K562 (cell line): ENCODE results near the gene DEGS1. TPM values are rescaled to one million over a fixed set of nuclear protein-coding genes. Genes with fewer than 3 reads are reported as not detected.

Experiments used
- ARNT ChIP-seq, 2 experiments: fragments of 450-650 bp; IDR thresholded peaks; 2 replicates each; pipeline ENCODE4 v1.6.1; 2016; ENCODE audit warnings: mild to moderate bottlenecking in 1 of 2
- ASH1L ChIP-seq: fragments of 450-650 bp; IDR thresholded peaks from 2 replicates; pipeline ENCODE4 v1.6.1; 2018; ENCODE audit warnings: borderline replicate concordance, mild to moderate bottlenecking, low read depth; ENCODE audit not compliant: partially characterized antibody
- C11orf30 ChIP-seq: fragments of 450-650 bp; IDR thresholded peaks from 2 replicates; pipeline ENCODE4 v1.6.1; 2016; ENCODE audit warnings: low read depth, mild to moderate bottlenecking
- CBX5 ChIP-seq: IDR thresholded peaks from 2 replicates; pipeline ENCODE4 v1.6.1; 2014; ENCODE audit warnings: low read depth, borderline replicate concordance
- CLOCK ChIP-seq: fragments of 250-450 bp; sonication (Bioruptor Pico); IDR thresholded peaks from 2 replicates; pipeline ENCODE4 v1.4.0; 2020; ENCODE audit warnings: mild to moderate bottlenecking, moderate library complexity, borderline replicate concordance
- FOSL1 ChIP-seq: fragments of 200-800 bp; sonication (Bioruptor generic); conservative IDR thresholded peaks from 2 replicates; pipeline ENCODE4 v1.6.1; 2016; ENCODE audit warnings: missing genetic modification characterization, missing compliant biosample characterization
- FOXO4 ChIP-seq: fragments of 450-650 bp; formaldehyde crosslinking; IDR thresholded peaks from 2 replicates; pipeline ENCODE4 v1.4.0; 2020; ENCODE audit warnings: mild to moderate bottlenecking, moderate library complexity
- GATAD2B ChIP-seq: fragments of 450-650 bp; IDR thresholded peaks from 2 replicates; pipeline ENCODE4 v1.6.1; 2017; ENCODE audit warnings: mild to moderate bottlenecking, borderline replicate concordance
- ILF3 ChIP-seq: fragments of 450-650 bp; IDR thresholded peaks from 2 replicates; pipeline ENCODE4 v1.6.1; 2018; ENCODE audit warnings: antibody characterized with exemption, mild to moderate bottlenecking, moderate library complexity, borderline replicate concordance
- MEF2D ChIP-seq: conservative IDR thresholded peaks from 2 replicates; pipeline ENCODE4 v1.6.1; 2016; ENCODE audit warnings: low read depth, missing genetic modification characterization, missing compliant biosample characterization
- PHF8 ChIP-seq: fragments of 200-600 bp; sonication (generic); IDR thresholded peaks from 2 replicates; pipeline ENCODE4 v1.6.1; 2012; ENCODE audit warnings: mixed run types, mild to moderate bottlenecking, inconsistent platforms, low read length, moderate library complexity, borderline replicate concordance
- POLR2G ChIP-seq: fragments of 200-400 bp; formaldehyde crosslinking; IDR thresholded peaks from 2 replicates; pipeline ENCODE4 v1.6.1; 2017; ENCODE audit warnings: low read depth, mild to moderate bottlenecking, antibody characterized with exemption, low read length, moderate library complexity
- RNF2 ChIP-seq: sonication (generic); IDR thresholded peaks from 2 replicates; pipeline ENCODE4 v1.6.1; 2016
- SMAD3 ChIP-seq: fragments of 450-650 bp; formaldehyde crosslinking; conservative IDR thresholded peaks from 2 replicates; pipeline ENCODE4 v1.4.0; 2020; ENCODE audit warnings: mild to moderate bottlenecking
- SNIP1 ChIP-seq: fragments of 450-650 bp; IDR thresholded peaks from 2 replicates; pipeline ENCODE4 v1.7.1; 2017; ENCODE audit warnings: low read depth, mild to moderate bottlenecking
- TAF9B ChIP-seq: fragments of 450-650 bp; IDR thresholded peaks from 2 replicates; pipeline ENCODE4 v1.6.1; 2018; ENCODE audit warnings: mild to moderate bottlenecking; ENCODE audit not compliant: partially characterized antibody
- TRIM28 ChIP-seq: fragments of 450-650 bp; IDR thresholded peaks from 2 replicates; pipeline ENCODE4 v1.6.1; 2017
- XRCC3 ChIP-seq: fragments of 450-650 bp; IDR thresholded peaks from 2 replicates; pipeline ENCODE4 v1.6.1; 2017; ENCODE audit warnings: mild to moderate bottlenecking, moderate library complexity
- ZFP36 ChIP-seq: fragments of 150-350 bp; IDR thresholded peaks from 2 replicates; pipeline ENCODE4 v1.6.1; 2018; ENCODE audit warnings: low read length, low read depth; ENCODE audit not compliant: partially characterized antibody
- ZNF212 ChIP-seq: fragments of 450-650 bp; formaldehyde crosslinking; IDR thresholded peaks from 2 replicates; pipeline ENCODE4 v1.4.0; 2020; ENCODE audit warnings: mild to moderate bottlenecking
- ZNF277 ChIP-seq: fragments of 250-450 bp; sonication (Bioruptor Pico); IDR thresholded peaks from 2 replicates; pipeline ENCODE4 v1.8.0; 2022; ENCODE audit warnings: inconsistent platforms, mild to moderate bottlenecking, moderate library complexity, borderline replicate concordance
- ZNF316 ChIP-seq: fragments of 450-650 bp; IDR thresholded peaks from 2 replicates; pipeline ENCODE4 v1.6.1; 2016
- polyA plus RNA-seq, 8 experiments: library from polyadenylated mRNA; depleted of rRNA in 4 of 8; stranded (reverse) in 5 of 8; unstranded in 3 of 8; fragments of >200 nt; fragmentation: Nextera tagmentation in 2 of 8; fragmentation: Illumina TruSeq in 1 of 8; extraction: Ambion mirVana in 2 of 8; extraction: Trizol in 1 of 8; gene quantifications; 2 replicates each; pipeline versions ENCODE4 v1.2.1 to v1.2.3, GENCODE V29; 2011 to 2014; ENCODE audit warnings: inconsistent platforms in 1 of 8, missing spikeins in 1 of 8
- total RNA-seq, 7 experiments: library from RNA; depleted of rRNA in 6 of 7; stranded (reverse); fragments of >200 nt in 6 of 7; fragmentation: Illumina TruSeq in 2 of 7; extraction: Trizol in 2 of 7; gene quantifications; 2 replicates each; pipeline versions ENCODE4 v1.2.1 to v1.2.3, GENCODE V29; 2011 to 2021; ENCODE audit warnings: low replicate concordance in 1 of 7
- TF ChIP-seq, protein P1 (sequence below), 3 experiments: IDR thresholded peaks in 2 of 3; conservative IDR thresholded peaks in 1 of 3; 2 replicates each; pipeline ENCODE4 v1.5.1; 2011 to 2012; ENCODE audit warnings: low read length in 3 of 3, mild to moderate bottlenecking in 3 of 3, control low read depth in 2 of 3, improper control_type of control experiment in 1 of 3, inconsistent platforms in 1 of 3, low read depth in 1 of 3, mixed read lengths in 1 of 3, moderate library complexity in 1 of 3; ENCODE audit not compliant: insufficient read depth in 2 of 3

The DEGS1 gene
- total and polyA plus RNA-seq, 9 of the 15 experiments (the other 6 are each of a cell fraction or from before 2014, with no cell fraction given), result 12.3 to 95.0 (median 38.8) TPM

- TF ChIP-seq, protein P1, sequence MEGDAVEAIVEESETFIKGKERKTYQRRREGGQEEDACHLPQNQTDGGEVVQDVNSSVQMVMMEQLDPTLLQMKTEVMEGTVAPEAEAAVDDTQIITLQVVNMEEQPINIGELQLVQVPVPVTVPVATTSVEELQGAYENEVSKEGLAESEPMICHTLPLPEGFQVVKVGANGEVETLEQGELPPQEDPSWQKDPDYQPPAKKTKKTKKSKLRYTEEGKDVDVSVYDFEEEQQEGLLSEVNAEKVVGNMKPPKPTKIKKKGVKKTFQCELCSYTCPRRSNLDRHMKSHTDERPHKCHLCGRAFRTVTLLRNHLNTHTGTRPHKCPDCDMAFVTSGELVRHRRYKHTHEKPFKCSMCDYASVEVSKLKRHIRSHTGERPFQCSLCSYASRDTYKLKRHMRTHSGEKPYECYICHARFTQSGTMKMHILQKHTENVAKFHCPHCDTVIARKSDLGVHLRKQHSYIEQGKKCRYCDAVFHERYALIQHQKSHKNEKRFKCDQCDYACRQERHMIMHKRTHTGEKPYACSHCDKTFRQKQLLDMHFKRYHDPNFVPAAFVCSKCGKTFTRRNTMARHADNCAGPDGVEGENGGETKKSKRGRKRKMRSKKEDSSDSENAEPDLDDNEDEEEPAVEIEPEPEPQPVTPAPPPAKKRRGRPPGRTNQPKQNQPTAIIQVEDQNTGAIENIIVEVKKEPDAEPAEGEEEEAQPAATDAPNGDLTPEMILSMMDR (IDR thresholded peaks at IDR 0.05 in 2 of 3, conservative IDR thresholded peaks at IDR 0.05 in 1 of 3; ENCODE audit: insufficient read depth in 2 of 3, low read depth in 1 of 3, low read length in 3 of 3), result peak in 2 of 3 experiments; percentile 8 to 11; a peak in 2 of 6 replicates
- no peak for TF ChIP-seq SMAD3 (CRISPR knock-in tag)
- peak; percentile 97 for TF ChIP-seq CBX5
- TF ChIP-seq ZFP36, result no peak
- TF ChIP-seq XRCC3, result 0 out of 2 replicates have a peak, but pooled peaks have one; percentile 57
- no peak for TF ChIP-seq POLR2G
- no peak for TF ChIP-seq SNIP1
- TF ChIP-seq CLOCK (CRISPR knock-in tag), result no peak
- TF ChIP-seq TAF9B, result no peak
- peak; percentile 44 to 57; a peak in 2 of 4 replicates for TF ChIP-seq ARNT (IDR thresholded peaks at IDR 0.05)
- no peak for TF ChIP-seq RNF2
- TF ChIP-seq ZNF316, result peak; percentile 32; the same call in 1 of the 2 replicates
- TF ChIP-seq FOXO4 (CRISPR knock-in tag), result no peak
- no peak for TF ChIP-seq ASH1L
- TF ChIP-seq C11orf30, result peak; percentile 22; the same call in 1 of the 2 replicates
- no peak for TF ChIP-seq ILF3
- no peak for TF ChIP-seq GATAD2B
- no peak for TF ChIP-seq MEF2D (tag)
- peak; percentile 98 for TF ChIP-seq TRIM28
- TF ChIP-seq ZNF212 (CRISPR knock-in tag), result no peak
- TF ChIP-seq PHF8, result no peak
- peak; percentile 67 for TF ChIP-seq FOSL1 (tag)
- no peak for TF ChIP-seq ZNF277 (CRISPR knock-in tag)
Measured at GRCh38 chr1:224170748-224171478, 12.1 kb upstream of the DEGS1 start (continued).
